ENCODE measurements around the gene SDCBP2. TPM values are rescaled to one million over a fixed set of nuclear protein-coding genes. Genes with fewer than 3 reads are reported as not detected.

SDCBP2 gene
- total RNA-seq, 2 experiments from 2014 or later = 1.2 to 1.3 TPM

DNA sequence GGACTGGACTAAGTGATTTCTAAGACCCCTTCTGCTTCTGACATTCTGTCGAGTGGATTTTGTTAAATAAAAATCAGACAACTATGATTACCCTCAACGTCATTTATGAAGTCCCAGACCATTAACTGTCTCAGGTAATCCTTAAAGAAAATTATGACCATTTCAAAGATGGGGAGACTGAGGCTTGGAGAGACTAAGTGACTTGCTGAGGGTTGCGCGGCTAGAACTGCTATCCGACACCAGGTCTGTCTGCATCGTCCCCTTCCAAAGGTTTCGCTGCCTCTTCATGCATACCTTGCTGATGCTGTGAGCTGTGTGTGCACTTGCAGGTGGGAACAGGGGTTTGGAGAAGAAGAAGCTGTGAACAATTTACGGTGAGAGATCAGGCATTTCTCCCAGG is 59.7 kb downstream of the SDCBP2 start:
- Mint-ChIP-seq H3K27me3 (no peaks in the 10 kb centered on the region), H3K4me3 (peak overlapping the region; percentile 84), H3K27ac (peak overlapping the region; percentile 79), H3K36me3 (ENCODE audit: low read depth) (peaks cover 10% of the 10 kb centered on the region), H3K4me1 (ENCODE audit: low read depth) (peaks cover 91% of the 10 kb centered on the region), H3K9me3 (no peaks in the 10 kb centered on the region)
- H3K4me3 ChIP-seq (ENCODE audit: low read length) = no peak overlapping the region
- TF ChIP-seq, protein P1, sequence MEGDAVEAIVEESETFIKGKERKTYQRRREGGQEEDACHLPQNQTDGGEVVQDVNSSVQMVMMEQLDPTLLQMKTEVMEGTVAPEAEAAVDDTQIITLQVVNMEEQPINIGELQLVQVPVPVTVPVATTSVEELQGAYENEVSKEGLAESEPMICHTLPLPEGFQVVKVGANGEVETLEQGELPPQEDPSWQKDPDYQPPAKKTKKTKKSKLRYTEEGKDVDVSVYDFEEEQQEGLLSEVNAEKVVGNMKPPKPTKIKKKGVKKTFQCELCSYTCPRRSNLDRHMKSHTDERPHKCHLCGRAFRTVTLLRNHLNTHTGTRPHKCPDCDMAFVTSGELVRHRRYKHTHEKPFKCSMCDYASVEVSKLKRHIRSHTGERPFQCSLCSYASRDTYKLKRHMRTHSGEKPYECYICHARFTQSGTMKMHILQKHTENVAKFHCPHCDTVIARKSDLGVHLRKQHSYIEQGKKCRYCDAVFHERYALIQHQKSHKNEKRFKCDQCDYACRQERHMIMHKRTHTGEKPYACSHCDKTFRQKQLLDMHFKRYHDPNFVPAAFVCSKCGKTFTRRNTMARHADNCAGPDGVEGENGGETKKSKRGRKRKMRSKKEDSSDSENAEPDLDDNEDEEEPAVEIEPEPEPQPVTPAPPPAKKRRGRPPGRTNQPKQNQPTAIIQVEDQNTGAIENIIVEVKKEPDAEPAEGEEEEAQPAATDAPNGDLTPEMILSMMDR (IDR thresholded peaks at IDR 0.05) = no peak
- H3K4me1 ChIP-seq (ENCODE audit: insufficient read depth, low read length) = peaks cover 37% of the 10 kb centered on the region
- no peaks in the 10 kb centered on the region for H3K27me3 ChIP-seq (ENCODE audit: control insufficient read depth in 1 of 2, insufficient read depth in 2 of 2, low read length in 2 of 2)
- intact Hi-C loops (cut with DNase I, micrococcal nuclease) = loop anchor here (5.0 to 10.0 kb wide), 3 partner anchors 42 to 147 kb away; partner anchors contain the start of genes RAD21L1 (in 1 of the 2) and SDCBP2 (in 1 of the 2)
- ChIA-PET CTCF (interaction anchor here (1.2 to 1.6 kb wide), 2 partner anchors 13 to 21 kb away, joined by 3 to 4 read pairs; no protein-coding TSS in a partner anchor), POLR2A (no interaction called here)
- no peak overlapping the region for H3K27ac ChIP-seq (ENCODE audit: low read depth in 1 of 2, low read length in 2 of 2)
- ATAC-seq (ENCODE audit: poor library complexity) (no peak), DNase-seq (no peak)
- H3K9me3 ChIP-seq (ENCODE audit: control insufficient read depth in 1 of 2, insufficient read depth in 1 of 2, low read length in 2 of 2) = no peaks in the 10 kb centered on the region
- peaks cover 2% of the 10 kb centered on the region for H3K36me3 ChIP-seq (ENCODE audit: insufficient read depth, low read length)

DNA sequence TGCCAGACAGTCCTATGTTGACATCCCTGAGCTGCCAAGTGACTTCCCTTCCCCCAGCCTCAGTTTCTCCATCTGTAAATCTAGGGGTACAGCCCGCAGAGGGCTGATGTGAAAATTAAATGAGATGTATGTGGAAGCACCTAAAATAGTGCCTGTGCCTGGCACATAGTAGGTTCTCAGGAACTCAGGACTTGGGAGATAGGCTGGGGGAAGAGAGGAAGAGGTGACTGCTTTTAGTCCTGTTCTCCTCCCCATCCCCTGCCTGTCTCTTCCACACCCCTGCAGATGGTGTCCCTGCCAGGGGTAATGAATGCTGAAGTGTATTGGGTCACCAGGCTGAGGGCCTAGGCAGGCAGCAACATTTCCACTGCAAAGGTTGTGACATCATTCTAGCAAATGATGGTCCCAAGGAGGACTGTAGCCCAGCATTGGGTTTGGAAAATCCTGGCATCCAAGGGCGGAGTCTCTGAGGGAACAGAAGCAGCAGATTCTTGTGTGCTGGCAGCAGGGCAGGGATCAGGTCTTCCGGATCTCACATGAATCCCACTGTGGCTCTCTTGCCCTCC is 61.0 kb downstream of the SDCBP2 start:
- no peak overlapping the region for H3K4me3 ChIP-seq (ENCODE audit: low read length)
- no peaks in the 10 kb centered on the region for H3K27me3 ChIP-seq (ENCODE audit: control insufficient read depth in 1 of 2, insufficient read depth in 2 of 2, low read length in 2 of 2)
- H3K9me3 ChIP-seq (ENCODE audit: control insufficient read depth in 1 of 2, insufficient read depth in 1 of 2, low read length in 2 of 2) = peaks cover 0 to under 1% of the 10 kb centered on the region in 2 experiments
- H3K27ac ChIP-seq (ENCODE audit: low read depth in 1 of 2, low read length in 2 of 2) = peak overlapping the region in 1 of 2 donors; percentile 20
- Mint-ChIP-seq H3K27ac (peak overlapping the region; percentile 79), H3K9me3 (no peaks in the 10 kb centered on the region), H3K4me1 (ENCODE audit: low read depth) (peaks cover 88% of the 10 kb centered on the region), H3K36me3 (ENCODE audit: low read depth) (peaks cover 5% of the 10 kb centered on the region), H3K4me3 (peak overlapping the region; percentile 84), H3K27me3 (no peaks in the 10 kb centered on the region)
- POLR2A ChIA-PET = interaction anchor here (2.7 kb wide), 1 partner anchor 19 kb away, joined by 13 read pairs; no protein-coding TSS in a partner anchor
- H3K36me3 ChIP-seq (ENCODE audit: insufficient read depth, low read length) = no peaks in the 10 kb centered on the region
- CTCF ChIA-PET = interaction anchor here (0.8 kb wide), 1 partner anchor 16 kb away, joined by 4 read pairs; no protein-coding TSS in a partner anchor
- peaks cover 36% of the 10 kb centered on the region for H3K4me1 ChIP-seq (ENCODE audit: insufficient read depth, low read length)
- intact Hi-C loops (cut with DNase I, micrococcal nuclease) = loop anchor here (2.0 to 10.0 kb wide), 5 partner anchors 17 to 146 kb away; partner anchors contain the start of genes RAD21L1 (in 1 of the 2) and SDCBP2 (in 1 of the 2)
- DNase-seq = no peak
- TF ChIP-seq, protein P1 (IDR thresholded peaks at IDR 0.05) = no peak
- ATAC-seq (ENCODE audit: poor library complexity) = no peak

DNA sequence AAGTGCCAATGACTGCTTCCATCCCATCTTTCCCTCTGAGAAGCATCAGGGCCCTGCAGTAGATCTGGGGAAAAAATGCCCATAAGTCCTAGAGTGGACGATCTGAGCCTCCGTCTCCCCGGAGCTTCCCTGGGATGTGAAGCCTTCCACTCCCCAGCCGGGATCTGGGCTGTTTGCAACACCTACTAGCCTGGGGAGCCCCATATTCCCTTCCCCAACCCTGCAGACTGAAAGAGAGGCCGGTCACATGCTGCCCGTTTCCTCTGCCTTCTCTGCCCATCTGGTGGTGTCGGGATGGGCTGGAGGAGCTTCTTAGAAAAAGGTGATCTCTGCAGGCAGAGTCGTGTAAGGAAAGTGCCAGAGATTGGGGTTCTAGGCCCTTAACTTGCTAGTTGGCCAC is 61.8 kb downstream of the SDCBP2 start:
- Mint-ChIP-seq H3K36me3 (ENCODE audit: low read depth) (peaks cover 5% of the 10 kb centered on the region), H3K27me3 (no peaks in the 10 kb centered on the region), H3K9me3 (no peaks in the 10 kb centered on the region), H3K27ac (peak overlapping the region; percentile 79), H3K4me3 (peak overlapping the region; percentile 84), H3K4me1 (ENCODE audit: low read depth) (peaks cover 84% of the 10 kb centered on the region)
- ChIA-PET CTCF (interaction anchor here (0.8 to 1.6 kb wide), 2 partner anchors 17 to 41 kb away, joined by 4 read pairs; partner anchors contain the start of gene RAD21L1), POLR2A (interaction anchor here (1.0 to 2.7 kb wide), 7 partner anchors 9 to 54 kb away, joined by 3 to 13 read pairs (median 6); partner anchors contain the start of gene RAD21L1)
- Histone ChIP-seq H3K27ac (ENCODE audit: low read depth in 1 of 2, low read length in 2 of 2) (no peak overlapping the region), H3K9me3 (ENCODE audit: control insufficient read depth in 1 of 2, insufficient read depth in 1 of 2, low read length in 2 of 2) (peaks cover 0 to 5% of the 10 kb centered on the region in 2 experiments), H3K36me3 (ENCODE audit: insufficient read depth, low read length) (no peaks in the 10 kb centered on the region), H3K4me1 (ENCODE audit: insufficient read depth, low read length) (peaks cover 35% of the 10 kb centered on the region), H3K27me3 (ENCODE audit: control insufficient read depth in 1 of 2, insufficient read depth in 2 of 2, low read length in 2 of 2) (no peaks in the 10 kb centered on the region), H3K4me3 (ENCODE audit: low read length) (peak overlapping the region; percentile 60)
- TF ChIP-seq, protein P1 (IDR thresholded peaks at IDR 0.05) = no peak
- no peak for DNase-seq
- no peak for ATAC-seq (ENCODE audit: poor library complexity)
- intact Hi-C loops (cut with DNase I, micrococcal nuclease) = loop anchor here (2.0 to 10.0 kb wide), 5 partner anchors 18 to 145 kb away; partner anchors contain the start of genes RAD21L1 (in 1 of the 2) and SDCBP2 (in 1 of the 2)
